Natural killer cell (primary cell): ENCODE measurements around the gene LCA5. TPM values are rescaled to one million over a fixed set of nuclear protein-coding genes. Genes with fewer than 3 reads are reported as not detected.

ENCODE experiments used
- ATAC-seq, 3 donors: fragments of 150-1000 bp in 2 of 3; fragments of 200-7000 bp in 1 of 3; cut with Tn5 transposase; 1 replicate in 1 of 3; 2 replicates in 2 of 3; pipeline ENCODE4 v1.10.0; 2021; ENCODE audit warnings: mild to moderate bottlenecking in 2 of 3, moderate library complexity in 2 of 3
- DNase-seq, 2 donors: peaks; one replicate each; pipeline versions ENCODE4 v3.0.0 to v3.0.0-alpha.2; 2013 to 2021; ENCODE audit warnings: mixed read lengths in 1 of 2
- H3K27ac ChIP-seq: one replicate; pipeline ENCODE4 v1.5.1; 2013; ENCODE audit warnings: mild to moderate bottlenecking, low read length
- H3K27me3 ChIP-seq: one replicate; pipeline ENCODE4 v1.6.1; 2013; ENCODE audit warnings: low read length; ENCODE audit not compliant: control insufficient read depth, insufficient read depth
- H3K36me3 ChIP-seq: one replicate; pipeline ENCODE4 v1.6.1; 2013; ENCODE audit warnings: low read length; ENCODE audit not compliant: control insufficient read depth, insufficient read depth
- H3K4me1 ChIP-seq: one replicate; pipeline ENCODE4 v1.6.1; 2013; ENCODE audit warnings: low read length; ENCODE audit not compliant: control insufficient read depth, insufficient read depth
- H3K4me3 ChIP-seq: one replicate; pipeline ENCODE4 v1.5.1; 2013; ENCODE audit warnings: low read length
- H3K9me3 ChIP-seq: one replicate; pipeline ENCODE4 v1.6.1; 2013; ENCODE audit warnings: low read length; ENCODE audit not compliant: control insufficient read depth, insufficient read depth
- H3K27ac Mint-ChIP-seq, 2 donors: one replicate each; pipeline ENCODE4 v1.8.0; 2022; ENCODE audit warnings: mild to moderate bottlenecking in 2 of 2, mixed read lengths in 2 of 2, moderate library complexity in 1 of 2
- H3K27me3 Mint-ChIP-seq, 2 donors: one replicate each; pipeline ENCODE4 v1.8.0; 2022; ENCODE audit warnings: low read depth in 2 of 2, mixed read lengths in 2 of 2
- H3K36me3 Mint-ChIP-seq: one replicate; pipeline ENCODE4 v1.8.0; 2022; ENCODE audit warnings: mixed read lengths
- H3K4me1 Mint-ChIP-seq, 2 donors: one replicate each; pipeline ENCODE4 v1.8.0; 2022; ENCODE audit warnings: mixed read lengths in 2 of 2
- H3K4me3 Mint-ChIP-seq: one replicate; pipeline ENCODE4 v1.8.0; 2022; ENCODE audit warnings: mild to moderate bottlenecking, moderate library complexity, mixed read lengths
- H3K9me3 Mint-ChIP-seq, 2 donors: one replicate each; pipeline ENCODE4 v1.8.0; 2022; ENCODE audit warnings: mixed read lengths in 2 of 2
- CTCF ChIP-seq: fragments of 200-600 bp; IDR thresholded peaks from one replicate; pipeline ENCODE4 v1.8.0; 2022; ENCODE audit warnings: antibody characterized with exemption
- WGBS: methylation state at CpG from one replicate; pipeline ENCODE4 v1.1.7; 2013; ENCODE audit warnings: missing lambda C conversion rate; ENCODE audit not compliant: insufficient coverage; 5-methylcytosine and 5-hydroxymethylcytosine counted together
- intact Hi-C: fragments of 100-400 bp; cut with micrococcal nuclease; formaldehyde crosslinking; loops from one replicate; pipeline ENCODE4 v1.14.2; 2022
- total RNA-seq, 4 donors: library from RNA; stranded (reverse); fragments of 120-200 nt in 1 of 4; gene quantifications; one replicate each; pipeline versions ENCODE4 v1.2.3 to v1.2.4, GENCODE V29; 2013 to 2022

Gene LCA5
- total RNA-seq, 3 donors from 2014 or later (not counting 1 experiment from before 2014, with no cell fraction given), result 0.07 TPM; not detected in 2

DNA sequence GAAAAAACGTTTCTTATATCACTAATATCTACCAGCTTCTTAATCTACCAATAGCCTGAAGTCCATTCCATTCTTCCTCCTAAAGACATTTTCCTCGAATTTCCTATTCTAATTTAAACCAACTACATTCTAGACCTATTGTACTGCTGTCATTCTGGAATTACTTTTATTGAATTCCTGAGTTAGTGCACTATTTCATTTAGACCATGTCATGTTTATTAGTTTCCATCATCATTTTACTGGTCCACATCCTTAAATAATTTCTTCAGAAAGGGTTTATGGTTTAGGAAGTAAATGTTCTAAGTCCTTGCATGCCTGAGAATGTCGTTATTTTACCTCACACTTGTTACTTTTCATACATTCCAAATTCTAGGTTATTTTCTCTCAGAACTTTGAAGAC lies 13.2 kb downstream of the LCA5 start:
- no peak for DNase-seq
- intact Hi-C loops, result no loop called here
- no peaks in the 10 kb centered on the region for H3K27me3 Mint-ChIP-seq
- H3K36me3 Mint-ChIP-seq, result no peaks in the 10 kb centered on the region
- H3K9me3 Mint-ChIP-seq, result peaks cover 0 to 7% of the 10 kb centered on the region in 2 donors
- H3K27ac ChIP-seq, result no peak overlapping the region
- H3K4me3 ChIP-seq, result no peak overlapping the region
- no peaks in the 10 kb centered on the region for H3K9me3 ChIP-seq
- 69% methylated on average over 2 of the region's 3 CpGs for WGBS
- ATAC-seq, result no peak
- no peaks in the 10 kb centered on the region for H3K27me3 ChIP-seq
- H3K4me1 Mint-ChIP-seq, result no peaks in the 10 kb centered on the region
- no peak overlapping the region for H3K4me3 Mint-ChIP-seq
- no peaks in the 10 kb centered on the region for H3K36me3 ChIP-seq
- TF ChIP-seq CTCF, result no peak
- no peaks in the 10 kb centered on the region for H3K4me1 ChIP-seq
- no peak overlapping the region for H3K27ac Mint-ChIP-seq

DNA sequence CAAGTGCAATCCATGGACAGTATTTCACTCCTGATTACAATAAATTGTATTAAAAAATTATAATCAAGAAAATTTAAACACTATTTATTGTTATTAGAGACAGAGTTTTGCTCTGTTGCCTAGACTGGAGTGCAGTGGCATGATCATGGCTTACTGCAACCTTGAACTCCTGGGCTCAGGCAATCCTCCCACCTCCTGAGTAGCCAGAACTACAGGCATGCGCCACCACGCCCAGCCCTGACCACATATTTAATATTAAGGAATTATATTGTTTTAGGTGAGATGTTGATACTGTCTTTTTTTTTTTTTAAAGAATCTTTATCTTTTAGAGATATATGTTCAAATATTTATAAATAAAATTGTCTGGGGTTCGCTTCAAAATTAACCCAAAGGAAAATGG lies 14.6 kb downstream of the LCA5 start:
- intact Hi-C loops, result no loop called here
- peaks cover 0 to 7% of the 10 kb centered on the region in 2 donors for H3K9me3 Mint-ChIP-seq

GRCh38 chr6:79520534-79520933 lies 16.7 kb downstream of the LCA5 start:
- H3K36me3 ChIP-seq, result no peaks in the 10 kb centered on the region
- ATAC-seq, result no peak
- no peaks in the 10 kb centered on the region for H3K36me3 Mint-ChIP-seq

More for the DNA sequence above, 14.6 kb downstream of the LCA5 start:
- Histone ChIP-seq H3K27ac (no peak overlapping the region), H3K9me3 (no peaks in the 10 kb centered on the region), H3K27me3 (no peaks in the 10 kb centered on the region), H3K4me3 (no peak overlapping the region), H3K4me1 (no peaks in the 10 kb centered on the region), H3K36me3 (no peaks in the 10 kb centered on the region)
- no peak for TF ChIP-seq CTCF
- no peaks in the 10 kb centered on the region for H3K36me3 Mint-ChIP-seq
- DNase-seq (no peak), ATAC-seq (no peak)
- H3K27ac Mint-ChIP-seq, result no peak overlapping the region
- H3K4me3 Mint-ChIP-seq, result no peak overlapping the region
- no peaks in the 10 kb centered on the region for H3K4me1 Mint-ChIP-seq
- WGBS, result no CpG with 5 or more reads among the region's 3 CpGs
- no peaks in the 10 kb centered on the region for H3K27me3 Mint-ChIP-seq

More at GRCh38 chr6:79520534-79520933, 16.7 kb downstream of the LCA5 start:
- no peak overlapping the region for H3K4me3 Mint-ChIP-seq
- H3K27me3 Mint-ChIP-seq, result no peaks in the 10 kb centered on the region
- no peaks in the 10 kb centered on the region for H3K27me3 ChIP-seq
- H3K4me1 Mint-ChIP-seq, result no peaks in the 10 kb centered on the region
- no peaks in the 10 kb centered on the region for H3K4me1 ChIP-seq
- H3K27ac Mint-ChIP-seq, result no peak overlapping the region
- H3K9me3 ChIP-seq, result no peaks in the 10 kb centered on the region
- no peak overlapping the region for H3K27ac ChIP-seq
- no peak for DNase-seq
- intact Hi-C loops, result no loop called here
- H3K9me3 Mint-ChIP-seq, result peaks cover 0 to 4% of the 10 kb centered on the region in 2 donors
- TF ChIP-seq CTCF, result no peak
- no CpG with 5 or more reads among the region's 1 CpG for WGBS
- no peak overlapping the region for H3K4me3 ChIP-seq
